ENCODE measurements around the gene TOB2. TPM values are rescaled to one million over a fixed set of nuclear protein-coding genes. Genes with fewer than 3 reads are reported as not detected.

Gene TOB2
- total RNA-seq, 1 donor, result 29.0 TPM

GRCh38 chr22:41431656-41432055 is 14.9 kb downstream of the TOB2 start:
- Histone ChIP-seq H3K27ac (ENCODE audit: low read depth, low read length) (no peak overlapping the region), H4K20me1 (ENCODE audit: insufficient read depth, low read length) (peaks cover 54% of the 10 kb centered on the region), H3K9me3 (ENCODE audit: low read depth, low read length) (no peaks in the 10 kb centered on the region), H3K36me3 (ENCODE audit: insufficient read depth, low read length) (peaks cover 48% of the 10 kb centered on the region), H3K79me2 (ENCODE audit: insufficient read depth, low read length) (peaks cover 47% of the 10 kb centered on the region), H3K4me2 (ENCODE audit: insufficient read depth, low read length) (no peak overlapping the region), H2AFZ (ENCODE audit: low read length) (no peak overlapping the region), H3K27me3 (ENCODE audit: insufficient read depth, low read length) (no peaks in the 10 kb centered on the region), H3K4me1 (ENCODE audit: insufficient read depth, low read length) (no peaks in the 10 kb centered on the region), H3K4me3 (ENCODE audit: insufficient read depth, low read length) (no peak overlapping the region)
- no peak for DNase-seq (ENCODE audit: insufficient read length, low spot score, missing footprints)
- no peak for TF ChIP-seq CTCF (IDR thresholded peaks at IDR 0.05; ENCODE audit: extremely low read depth, low read depth, low read length)

- H3K9me3 ChIP-seq (ENCODE audit: low read depth, low read length), result no peaks in the 10 kb centered on the region
- DNase-seq (ENCODE audit: insufficient read length, low spot score, missing footprints), result no peak
- H3K4me3 ChIP-seq (ENCODE audit: insufficient read depth, low read length), result no peak overlapping the region
- no peak for TF ChIP-seq CTCF (IDR thresholded peaks at IDR 0.05; ENCODE audit: extremely low read depth, low read depth, low read length)
- no peaks in the 10 kb centered on the region for H3K4me1 ChIP-seq (ENCODE audit: insufficient read depth, low read length)
- no peak overlapping the region for H3K4me2 ChIP-seq (ENCODE audit: insufficient read depth, low read length)
- H3K27me3 ChIP-seq (ENCODE audit: insufficient read depth, low read length), result no peaks in the 10 kb centered on the region
- H3K27ac ChIP-seq (ENCODE audit: low read depth, low read length), result no peak overlapping the region
- no peak overlapping the region for H2AFZ ChIP-seq (ENCODE audit: low read length)
- H3K36me3 ChIP-seq (ENCODE audit: insufficient read depth, low read length), result peaks cover 31% of the 10 kb centered on the region
- peaks cover 36% of the 10 kb centered on the region for H4K20me1 ChIP-seq (ENCODE audit: insufficient read depth, low read length)
- peaks cover 30% of the 10 kb centered on the region for H3K79me2 ChIP-seq (ENCODE audit: insufficient read depth, low read length)
Measured at GRCh38 chr22:41429951-41430332, 16.7 kb downstream of the TOB2 start.

GRCh38 chr22:41429232-41429950 is 17.2 kb downstream of the TOB2 start:
- H3K4me2 ChIP-seq (ENCODE audit: insufficient read depth, low read length), result no peak overlapping the region
- peaks cover 25% of the 10 kb centered on the region for H3K79me2 ChIP-seq (ENCODE audit: insufficient read depth, low read length)
- H3K9me3 ChIP-seq (ENCODE audit: low read depth, low read length), result no peaks in the 10 kb centered on the region
- no peak overlapping the region for H2AFZ ChIP-seq (ENCODE audit: low read length)
- no peaks in the 10 kb centered on the region for H3K27me3 ChIP-seq (ENCODE audit: insufficient read depth, low read length)
- H3K4me1 ChIP-seq (ENCODE audit: insufficient read depth, low read length), result no peaks in the 10 kb centered on the region
- no peak overlapping the region for H3K4me3 ChIP-seq (ENCODE audit: insufficient read depth, low read length)
- H3K36me3 ChIP-seq (ENCODE audit: insufficient read depth, low read length), result peaks cover 25% of the 10 kb centered on the region
- no peak for DNase-seq (ENCODE audit: insufficient read length, low spot score, missing footprints)
- no peak for TF ChIP-seq CTCF (IDR thresholded peaks at IDR 0.05; ENCODE audit: extremely low read depth, low read depth, low read length)
- H3K27ac ChIP-seq (ENCODE audit: low read depth, low read length), result no peak overlapping the region
- H4K20me1 ChIP-seq (ENCODE audit: insufficient read depth, low read length), result peaks cover 31% of the 10 kb centered on the region

- no peaks in the 10 kb centered on the region for H3K9me3 ChIP-seq (ENCODE audit: low read depth, low read length)
- no peak for DNase-seq (ENCODE audit: insufficient read length, low spot score, missing footprints)
- H3K27ac ChIP-seq (ENCODE audit: low read depth, low read length), result no peak overlapping the region
- H3K4me1 ChIP-seq (ENCODE audit: insufficient read depth, low read length), result no peaks in the 10 kb centered on the region
- no peak overlapping the region for H3K4me3 ChIP-seq (ENCODE audit: insufficient read depth, low read length)
- TF ChIP-seq CTCF (IDR thresholded peaks at IDR 0.05; ENCODE audit: extremely low read depth, low read depth, low read length), result no peak
- no peaks in the 10 kb centered on the region for H3K36me3 ChIP-seq (ENCODE audit: insufficient read depth, low read length)
- no peak overlapping the region for H3K4me2 ChIP-seq (ENCODE audit: insufficient read depth, low read length)
- no peaks in the 10 kb centered on the region for H3K27me3 ChIP-seq (ENCODE audit: insufficient read depth, low read length)
- no peak overlapping the region for H2AFZ ChIP-seq (ENCODE audit: low read length)
- H3K79me2 ChIP-seq (ENCODE audit: insufficient read depth, low read length), result no peaks in the 10 kb centered on the region
- H4K20me1 ChIP-seq (ENCODE audit: insufficient read depth, low read length), result peaks cover 5% of the 10 kb centered on the region
Measured at GRCh38 chr22:41425660-41426365, 20.8 kb downstream of the TOB2 start.
